ENCODE results near the gene PDK2.

- no peak for TF ChIP-seq CTCF (conservative IDR thresholded peaks at IDR 0.05; ENCODE audit: low read depth in 2 of 2)
- no peak for TF ChIP-seq EZH2phosphoT487 (IDR thresholded peaks at IDR 0.05; ENCODE audit: unreplicated experiment)
- no peak for TF ChIP-seq POLR2AphosphoS5 (IDR thresholded peaks at IDR 0.05; ENCODE audit: low read depth)
- TF ChIP-seq EZH2 (IDR thresholded peaks at IDR 0.05; ENCODE audit: low read depth, unreplicated experiment), result no peak
- TF ChIP-seq CREB1 (CRISPR knock-in tag; IDR thresholded peaks at IDR 0.05; ENCODE audit: low read depth), result no peak
- TF ChIP-seq REST (IDR thresholded peaks at IDR 0.05; ENCODE audit: unreplicated experiment), result no peak
- TF ChIP-seq JUNB (IDR thresholded peaks at IDR 0.05; ENCODE audit: unreplicated experiment), result no peak
- no peak for TF ChIP-seq ETS1 (IDR thresholded peaks at IDR 0.05)
- TF ChIP-seq, protein P1, sequence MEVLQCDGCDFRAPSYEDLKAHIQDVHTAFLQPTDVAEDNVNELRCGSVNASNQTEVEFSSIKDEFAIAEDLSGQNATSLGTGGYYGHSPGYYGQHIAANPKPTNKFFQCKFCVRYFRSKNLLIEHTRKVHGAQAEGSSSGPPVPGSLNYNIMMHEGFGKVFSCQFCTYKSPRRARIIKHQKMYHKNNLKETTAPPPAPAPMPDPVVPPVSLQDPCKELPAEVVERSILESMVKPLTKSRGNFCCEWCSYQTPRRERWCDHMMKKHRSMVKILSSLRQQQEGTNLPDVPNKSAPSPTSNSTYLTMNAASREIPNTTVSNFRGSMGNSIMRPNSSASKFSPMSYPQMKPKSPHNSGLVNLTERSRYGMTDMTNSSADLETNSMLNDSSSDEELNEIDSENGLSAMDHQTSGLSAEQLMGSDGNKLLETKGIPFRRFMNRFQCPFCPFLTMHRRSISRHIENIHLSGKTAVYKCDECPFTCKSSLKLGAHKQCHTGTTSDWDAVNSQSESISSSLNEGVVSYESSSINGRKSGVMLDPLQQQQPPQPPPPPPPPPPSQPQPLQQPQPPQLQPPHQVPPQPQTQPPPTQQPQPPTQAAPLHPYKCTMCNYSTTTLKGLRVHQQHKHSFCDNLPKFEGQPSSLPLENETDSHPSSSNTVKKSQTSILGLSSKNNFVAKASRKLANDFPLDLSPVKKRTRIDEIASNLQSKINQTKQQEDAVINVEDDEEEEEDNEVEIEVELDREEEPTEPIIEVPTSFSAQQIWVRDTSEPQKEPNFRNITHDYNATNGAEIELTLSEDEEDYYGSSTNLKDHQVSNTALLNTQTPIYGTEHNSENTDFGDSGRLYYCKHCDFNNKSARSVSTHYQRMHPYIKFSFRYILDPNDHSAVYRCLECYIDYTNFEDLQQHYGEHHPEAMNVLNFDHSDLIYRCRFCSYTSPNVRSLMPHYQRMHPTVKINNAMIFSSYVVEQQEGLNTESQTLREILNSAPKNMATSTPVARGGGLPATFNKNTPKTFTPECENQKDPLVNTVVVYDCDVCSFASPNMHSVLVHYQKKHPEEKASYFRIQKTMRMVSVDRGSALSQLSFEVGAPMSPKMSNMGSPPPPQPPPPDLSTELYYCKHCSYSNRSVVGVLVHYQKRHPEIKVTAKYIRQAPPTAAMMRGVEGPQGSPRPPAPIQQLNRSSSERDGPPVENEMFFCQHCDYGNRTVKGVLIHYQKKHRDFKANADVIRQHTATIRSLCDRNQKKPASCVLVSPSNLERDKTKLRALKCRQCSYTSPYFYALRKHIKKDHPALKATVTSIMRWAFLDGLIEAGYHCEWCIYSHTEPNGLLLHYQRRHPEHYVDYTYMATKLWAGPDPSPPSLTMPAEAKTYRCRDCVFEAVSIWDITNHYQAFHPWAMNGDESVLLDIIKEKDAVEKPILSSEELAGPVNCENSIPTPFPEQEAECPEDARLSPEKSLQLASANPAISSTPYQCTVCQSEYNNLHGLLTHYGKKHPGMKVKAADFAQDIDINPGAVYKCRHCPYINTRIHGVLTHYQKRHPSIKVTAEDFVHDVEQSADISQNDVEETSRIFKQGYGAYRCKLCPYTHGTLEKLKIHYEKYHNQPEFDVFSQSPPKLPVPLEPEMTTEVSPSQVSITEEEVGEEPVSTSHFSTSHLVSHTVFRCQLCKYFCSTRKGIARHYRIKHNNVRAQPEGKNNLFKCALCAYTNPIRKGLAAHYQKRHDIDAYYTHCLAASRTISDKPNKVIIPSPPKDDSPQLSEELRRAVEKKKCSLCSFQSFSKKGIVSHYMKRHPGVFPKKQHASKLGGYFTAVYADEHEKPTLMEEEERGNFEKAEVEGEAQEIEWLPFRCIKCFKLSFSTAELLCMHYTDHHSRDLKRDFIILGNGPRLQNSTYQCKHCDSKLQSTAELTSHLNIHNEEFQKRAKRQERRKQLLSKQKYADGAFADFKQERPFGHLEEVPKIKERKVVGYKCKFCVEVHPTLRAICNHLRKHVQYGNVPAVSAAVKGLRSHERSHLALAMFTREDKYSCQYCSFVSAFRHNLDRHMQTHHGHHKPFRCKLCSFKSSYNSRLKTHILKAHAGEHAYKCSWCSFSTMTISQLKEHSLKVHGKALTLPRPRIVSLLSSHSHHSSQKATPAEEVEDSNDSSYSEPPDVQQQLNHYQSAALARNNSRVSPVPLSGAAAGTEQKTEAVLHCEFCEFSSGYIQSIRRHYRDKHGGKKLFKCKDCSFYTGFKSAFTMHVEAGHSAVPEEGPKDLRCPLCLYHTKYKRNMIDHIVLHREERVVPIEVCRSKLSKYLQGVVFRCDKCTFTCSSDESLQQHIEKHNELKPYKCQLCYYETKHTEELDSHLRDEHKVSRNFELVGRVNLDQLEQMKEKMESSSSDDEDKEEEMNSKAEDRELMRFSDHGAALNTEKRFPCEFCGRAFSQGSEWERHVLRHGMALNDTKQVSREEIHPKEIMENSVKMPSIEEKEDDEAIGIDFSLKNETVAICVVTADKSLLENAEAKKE (CRISPR knock-in tag; IDR thresholded peaks at IDR 0.05), result no peak
- TF ChIP-seq ZNF114 (CRISPR knock-in tag; IDR thresholded peaks at IDR 0.05), result no peak
Measured at GRCh38 chr17:50106393-50107131, 11.4 kb downstream of the PDK2 start.
